ENCODE measurements around the gene AGK.
"Not testable (repeated sequence)": the region's sequence is repeated elsewhere in the genome, so short reads cannot be mapped to it uniquely, and the experiment has no call there.

The AGK gene

DNA sequence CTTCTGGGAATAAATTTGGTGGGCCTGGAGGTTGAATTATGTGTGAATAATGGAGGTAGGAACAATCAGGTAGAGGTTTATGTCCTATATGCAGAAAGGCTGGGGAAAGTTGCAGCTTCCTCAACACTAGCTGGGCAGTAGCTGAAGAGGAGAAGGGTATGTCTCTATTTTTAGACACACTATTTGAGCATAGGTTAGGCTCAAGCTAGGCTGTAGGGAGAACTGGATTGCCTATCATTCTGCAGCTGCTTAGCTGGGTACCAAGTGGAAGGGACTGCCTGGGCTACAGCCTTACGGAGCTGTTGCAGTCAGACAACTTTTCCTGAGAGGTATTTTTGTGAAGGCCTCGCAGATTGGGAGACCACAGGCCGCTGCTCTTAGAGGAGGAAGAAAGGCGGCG, 82.9 kb downstream of the AGK start:
- DNase-seq (ENCODE audit: low read depth, low spot score) = no peak
- TF ChIP-seq, protein P1, sequence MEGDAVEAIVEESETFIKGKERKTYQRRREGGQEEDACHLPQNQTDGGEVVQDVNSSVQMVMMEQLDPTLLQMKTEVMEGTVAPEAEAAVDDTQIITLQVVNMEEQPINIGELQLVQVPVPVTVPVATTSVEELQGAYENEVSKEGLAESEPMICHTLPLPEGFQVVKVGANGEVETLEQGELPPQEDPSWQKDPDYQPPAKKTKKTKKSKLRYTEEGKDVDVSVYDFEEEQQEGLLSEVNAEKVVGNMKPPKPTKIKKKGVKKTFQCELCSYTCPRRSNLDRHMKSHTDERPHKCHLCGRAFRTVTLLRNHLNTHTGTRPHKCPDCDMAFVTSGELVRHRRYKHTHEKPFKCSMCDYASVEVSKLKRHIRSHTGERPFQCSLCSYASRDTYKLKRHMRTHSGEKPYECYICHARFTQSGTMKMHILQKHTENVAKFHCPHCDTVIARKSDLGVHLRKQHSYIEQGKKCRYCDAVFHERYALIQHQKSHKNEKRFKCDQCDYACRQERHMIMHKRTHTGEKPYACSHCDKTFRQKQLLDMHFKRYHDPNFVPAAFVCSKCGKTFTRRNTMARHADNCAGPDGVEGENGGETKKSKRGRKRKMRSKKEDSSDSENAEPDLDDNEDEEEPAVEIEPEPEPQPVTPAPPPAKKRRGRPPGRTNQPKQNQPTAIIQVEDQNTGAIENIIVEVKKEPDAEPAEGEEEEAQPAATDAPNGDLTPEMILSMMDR (IDR thresholded peaks at IDR 0.05; ENCODE audit: low read depth, low read length) = no peak
- in situ Hi-C loops (cut with HindIII; ENCODE audit: low sequenced_read_pairs) = no loop called here
- no peak overlapping the region for H3K4me3 ChIP-seq (ENCODE audit: low read depth, low read length)

- no peak overlapping the region for H3K4me3 ChIP-seq (ENCODE audit: low read depth, low read length)
- DNase-seq (ENCODE audit: low read depth, low spot score) = no peak
- TF ChIP-seq, protein P1 (IDR thresholded peaks at IDR 0.05; ENCODE audit: low read depth, low read length) = no peak
- in situ Hi-C loops (cut with HindIII; ENCODE audit: low sequenced_read_pairs) = no loop called here
Observed at GRCh38 chr7:141636053-141636452, 84.8 kb downstream of the AGK start.

DNA sequence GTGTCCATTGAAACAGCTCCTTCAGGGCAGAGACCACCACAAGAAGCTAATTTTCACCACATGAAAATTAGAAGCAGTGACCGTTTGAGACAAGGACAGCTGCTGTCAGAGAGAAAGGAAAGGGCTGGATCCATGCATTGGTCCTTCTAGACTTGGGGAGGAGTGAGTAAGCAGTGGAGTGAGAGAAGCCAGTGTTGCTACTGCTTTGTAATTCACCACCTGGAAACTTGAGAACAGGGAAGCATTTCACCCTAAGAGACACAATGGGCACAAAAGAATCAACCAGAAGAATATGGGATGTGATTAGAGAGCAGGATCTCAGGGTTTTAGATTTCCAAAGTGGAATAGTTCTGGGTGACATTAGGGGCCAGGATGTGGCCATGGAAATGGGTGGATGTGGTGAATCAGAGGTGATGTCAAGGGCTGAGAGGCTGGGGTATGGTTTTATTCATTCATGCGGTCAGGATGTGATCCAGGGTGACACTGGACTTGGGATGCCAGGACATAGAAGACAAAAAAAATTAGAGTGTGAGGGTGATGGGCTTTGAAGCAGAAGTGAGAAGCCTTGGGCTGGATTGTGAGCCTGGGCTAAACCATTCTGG, 89.1 kb downstream of the AGK start:
- TF ChIP-seq, protein P1 (IDR thresholded peaks at IDR 0.05; ENCODE audit: low read depth, low read length) = no peak
- no peak overlapping the region for H3K4me3 ChIP-seq (ENCODE audit: low read depth, low read length)
- in situ Hi-C loops (cut with HindIII; ENCODE audit: low sequenced_read_pairs) = no loop called here
- peak; percentile 22 for DNase-seq (ENCODE audit: low read depth, low spot score)

GRCh38 chr7:141641876-141642275, 90.7 kb downstream of the AGK start:
- in situ Hi-C loops (cut with HindIII; ENCODE audit: low sequenced_read_pairs) = no loop called here
- TF ChIP-seq, protein P1 (IDR thresholded peaks at IDR 0.05; ENCODE audit: low read depth, low read length) = peak; percentile 5
- no peak for DNase-seq (ENCODE audit: low read depth, low spot score)
- no peak overlapping the region for H3K4me3 ChIP-seq (ENCODE audit: low read depth, low read length)

DNA sequence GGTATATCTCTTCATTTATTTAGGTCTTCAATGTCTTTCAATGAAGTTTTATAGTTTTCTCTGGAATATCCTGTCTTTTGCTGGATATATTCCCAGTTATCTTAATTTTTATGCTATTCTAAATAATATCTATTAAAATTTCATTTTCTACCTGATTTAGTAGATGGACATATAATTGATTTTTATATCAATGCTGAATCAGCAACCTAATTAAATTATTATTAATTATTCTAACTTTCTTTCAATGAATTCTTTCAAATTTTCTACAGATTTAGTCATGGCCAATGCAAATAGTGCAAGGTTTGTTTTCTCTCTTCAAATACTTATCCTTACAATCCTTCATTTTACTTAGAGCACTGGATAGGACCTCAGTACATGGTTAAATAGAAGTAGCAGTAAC, 94.0 kb downstream of the AGK start:
- H3K4me3 ChIP-seq (ENCODE audit: low read depth, low read length) = no peak overlapping the region
- in situ Hi-C loops (cut with HindIII; ENCODE audit: low sequenced_read_pairs) = no loop called here
- DNase-seq (ENCODE audit: low read depth, low spot score) = no peak
- TF ChIP-seq, protein P1 (IDR thresholded peaks at IDR 0.05; ENCODE audit: low read depth, low read length) = no peak

- TF ChIP-seq, protein P1 (IDR thresholded peaks at IDR 0.05; ENCODE audit: low read depth, low read length) = no peak
- peak; percentile 37 for DNase-seq (ENCODE audit: low read depth, low spot score)
- no peak overlapping the region for H3K4me3 ChIP-seq (ENCODE audit: low read depth, low read length)
- in situ Hi-C loops (cut with HindIII; ENCODE audit: low sequenced_read_pairs) = no loop called here
Observed at GRCh38 chr7:141646826-141647480, 95.7 kb downstream of the AGK start.

- DNase-seq (ENCODE audit: low read depth, low spot score); in situ Hi-C loops (cut with HindIII; ENCODE audit: low sequenced_read_pairs); H3K4me3 ChIP-seq (ENCODE audit: low read depth, low read length): not testable (repeated sequence)
Observed at GRCh38 chr7:141647701-141648100, 96.5 kb downstream of the AGK start.

Data from astrocyte of the spinal cord (primary cell).